Stimulated activated CD8-positive, alpha-beta memory T cell treated with anti-CD3 and anti-CD28 coated beads, Interleukin-7, amount 100 ng/mL, for 1 hour (primary cell): ENCODE results near the gene CCDC175.

Experiments used
- DNase-seq, 2 donors: peaks; one replicate each; pipeline ENCODE4 v3.0.0-alpha.2; 2020; ENCODE audit warnings: low read depth in 2 of 2

The CCDC175 gene

DNA sequence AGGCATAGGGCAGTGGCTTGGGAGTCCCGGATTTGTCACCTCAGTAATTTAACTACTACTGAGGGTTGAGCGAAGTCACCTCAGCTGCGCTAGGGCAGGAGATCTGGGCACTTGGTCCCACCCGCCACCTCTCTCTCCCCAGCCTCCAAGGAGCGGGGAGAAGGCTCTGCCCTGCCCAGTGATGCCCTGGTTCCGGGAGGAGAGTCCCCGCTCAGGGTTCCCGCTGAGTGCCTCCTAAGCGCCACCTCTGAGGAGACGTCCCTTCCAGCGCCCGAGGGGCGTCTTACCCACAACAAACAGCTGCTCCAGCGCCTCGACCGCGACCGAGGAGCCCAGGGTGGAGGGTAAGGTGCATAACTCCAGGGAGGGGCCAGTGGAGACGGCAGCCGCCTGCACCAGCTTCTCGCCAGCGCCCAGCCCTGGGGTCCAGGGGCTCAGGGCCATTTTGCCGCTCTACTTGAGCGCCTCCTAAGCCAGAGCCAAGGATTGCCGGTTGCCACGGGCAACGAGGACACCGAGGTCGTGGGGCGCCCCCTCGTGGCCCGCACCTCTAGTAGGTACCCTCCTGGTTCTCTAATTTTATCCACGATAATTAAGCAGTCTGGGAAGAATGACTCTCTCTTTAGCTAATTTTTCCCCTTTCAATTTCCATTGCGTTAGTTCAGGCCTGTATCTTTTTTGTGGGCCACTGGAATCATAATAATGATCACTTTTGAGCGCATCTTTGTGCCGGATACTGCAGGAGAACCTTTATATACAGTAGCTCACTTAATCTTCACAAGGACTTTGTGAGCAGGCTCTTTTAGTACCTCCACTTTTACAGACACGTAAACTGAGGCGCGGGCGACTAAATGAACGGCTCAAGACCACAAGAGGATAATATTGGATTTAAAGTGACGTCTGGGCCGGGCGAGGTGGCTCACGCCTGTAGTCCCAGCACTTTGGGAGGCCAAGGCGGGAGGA, at the start of gene CCDC175:
Gene CCDC175 (minus strand): TSS at position 481 of the 963 bp plus-strand sequence. CDS start 37 bp downstream, at position 444.
- peak; percentile 52 to 58 for DNase-seq

DNA sequence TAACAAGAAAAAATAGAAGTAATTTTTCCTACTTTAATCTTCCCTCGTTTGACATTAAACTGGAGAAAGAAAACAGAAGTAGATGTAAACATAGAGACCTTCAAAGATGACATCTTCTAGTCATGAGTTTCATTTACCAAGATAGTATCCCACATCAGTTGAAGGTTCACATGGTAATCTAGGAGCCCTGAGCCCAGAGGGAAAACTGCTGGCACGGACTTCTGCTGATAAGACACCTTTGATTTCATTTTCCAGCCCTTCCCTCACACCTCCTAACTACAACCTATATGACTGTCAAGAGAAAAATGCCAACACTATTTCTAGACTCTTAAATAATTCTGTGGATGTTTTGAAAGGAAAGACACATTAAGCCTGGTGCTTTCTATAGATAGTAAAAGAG, 46.0 kb upstream of the CCDC175 start:
- DNase-seq = no peak

DNA sequence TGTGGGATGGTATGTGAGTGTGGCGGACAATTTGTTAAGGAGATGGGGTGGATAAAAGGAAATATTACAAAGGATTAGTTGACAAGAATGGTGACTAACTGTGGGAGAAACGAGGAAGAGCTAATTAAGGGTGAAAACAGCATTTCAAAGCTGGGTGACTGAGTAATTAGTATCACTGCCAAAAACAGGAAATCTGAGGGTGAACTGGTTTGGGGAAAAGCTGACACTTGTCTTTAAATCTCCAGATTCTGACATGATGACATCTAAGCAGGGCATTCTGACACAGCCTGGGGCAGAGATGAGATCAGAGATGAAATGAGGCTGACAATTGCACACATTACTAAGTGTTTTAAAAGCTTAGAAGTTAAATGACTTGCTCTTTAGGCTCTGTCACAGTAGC, 42.4 kb upstream of the CCDC175 start:
- no peak for DNase-seq

DNA sequence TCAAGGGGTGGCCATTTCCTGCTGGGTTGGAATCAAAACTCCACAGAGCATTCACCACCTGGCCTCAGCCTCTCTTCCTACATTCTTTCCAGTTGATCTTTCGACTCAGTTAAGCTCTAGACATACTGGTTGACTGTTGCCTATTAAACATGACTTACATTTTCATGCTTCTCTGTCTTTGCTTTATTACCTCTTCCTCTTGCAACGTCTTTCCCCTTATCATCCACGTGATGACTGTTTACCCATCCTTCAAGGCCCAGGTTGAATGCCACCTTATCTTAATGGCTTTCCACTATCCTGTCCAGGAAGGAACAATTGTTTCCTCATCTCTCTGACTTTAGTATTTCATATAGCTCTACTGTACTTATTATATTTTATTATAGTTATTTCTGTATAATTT, 24.4 kb upstream of the CCDC175 start:
- DNase-seq = no peak

DNA sequence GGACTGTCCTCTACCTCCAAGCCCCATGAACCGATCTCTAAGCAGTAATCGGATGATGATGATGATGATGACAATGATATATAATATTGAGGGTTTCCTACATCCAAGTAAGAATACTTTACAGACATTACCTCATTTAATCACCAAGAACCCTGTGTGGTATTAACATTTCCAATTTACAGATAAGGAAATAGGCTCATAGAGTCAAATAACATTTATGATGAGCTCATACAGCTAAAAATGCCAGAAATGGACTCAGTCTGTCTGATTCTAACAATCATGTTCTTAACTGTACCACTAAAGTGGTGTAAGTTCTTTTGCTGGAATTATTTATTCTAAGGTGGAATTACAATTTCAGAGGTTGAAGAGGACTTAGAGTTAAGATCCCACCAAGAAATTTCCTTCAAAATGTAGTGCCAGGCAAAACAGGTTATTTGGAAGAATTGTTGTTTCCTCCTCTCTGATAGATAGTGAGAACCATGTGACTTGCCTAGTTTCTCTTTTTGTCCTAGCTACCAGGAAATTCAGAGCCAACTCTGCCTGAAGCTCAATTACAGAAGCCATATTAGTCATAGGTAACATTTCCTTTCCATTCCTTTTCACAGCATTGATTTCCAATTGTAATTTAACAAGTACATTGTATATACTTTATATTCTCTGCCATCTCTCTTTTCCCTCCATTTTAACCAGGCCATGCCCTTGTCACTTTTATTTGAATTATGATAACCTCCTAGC, 23.8 kb upstream of the CCDC175 start:
- no peak for DNase-seq

DNA sequence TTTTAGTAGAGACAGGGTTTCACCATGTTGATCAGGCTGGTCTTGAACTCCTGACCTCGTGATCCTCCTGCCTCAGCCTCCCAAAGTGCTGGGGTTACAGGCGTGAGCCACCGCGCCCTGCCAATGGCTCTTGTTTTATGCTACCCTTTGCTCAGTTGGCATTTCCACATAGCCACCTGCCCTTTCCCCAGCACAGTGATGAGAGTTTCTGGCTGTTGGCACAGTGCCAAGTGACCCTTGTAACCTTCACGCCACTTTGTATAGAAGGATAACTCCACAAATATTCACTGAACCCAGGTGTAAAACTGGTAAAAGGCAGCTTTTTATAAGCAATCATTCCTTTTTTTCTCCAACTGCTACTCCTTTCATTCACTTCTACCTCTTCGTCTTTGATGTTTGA, 18.5 kb upstream of the CCDC175 start:
- DNase-seq = no peak

DNA sequence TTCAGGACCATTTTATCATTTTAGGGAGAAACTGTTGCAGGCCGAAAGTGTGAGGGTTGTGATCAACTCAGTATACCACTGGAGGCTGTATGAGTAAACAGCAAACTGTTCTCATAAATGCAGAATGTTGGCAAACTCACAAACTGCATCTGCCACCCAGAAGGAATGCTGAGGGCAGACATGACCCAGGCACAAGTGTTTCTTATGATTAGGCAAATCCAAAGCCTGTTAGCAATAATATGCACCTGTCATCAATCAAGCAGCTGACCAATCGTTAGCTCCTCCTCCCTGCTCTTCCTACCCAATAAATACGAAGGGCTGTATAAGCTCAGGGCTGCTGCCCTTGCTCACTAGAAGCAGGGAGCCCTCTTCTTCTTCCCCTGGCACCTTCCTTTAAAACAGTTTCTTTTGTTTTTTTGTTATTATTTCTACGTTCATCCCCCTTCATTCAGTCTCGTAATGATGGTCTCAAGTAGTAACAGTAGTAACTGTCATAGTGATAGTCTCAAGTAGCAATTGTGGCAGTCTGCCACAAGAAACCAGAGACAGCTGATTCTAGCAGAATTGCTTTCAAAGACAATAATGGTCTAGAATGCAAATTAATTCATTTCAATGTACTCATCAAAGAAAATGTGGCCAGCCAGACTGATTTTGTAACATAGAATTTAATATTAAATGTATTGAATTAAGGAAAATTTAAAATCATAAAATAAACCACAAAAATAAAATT, 15.2 kb upstream of the CCDC175 start:
- DNase-seq = no peak

DNA sequence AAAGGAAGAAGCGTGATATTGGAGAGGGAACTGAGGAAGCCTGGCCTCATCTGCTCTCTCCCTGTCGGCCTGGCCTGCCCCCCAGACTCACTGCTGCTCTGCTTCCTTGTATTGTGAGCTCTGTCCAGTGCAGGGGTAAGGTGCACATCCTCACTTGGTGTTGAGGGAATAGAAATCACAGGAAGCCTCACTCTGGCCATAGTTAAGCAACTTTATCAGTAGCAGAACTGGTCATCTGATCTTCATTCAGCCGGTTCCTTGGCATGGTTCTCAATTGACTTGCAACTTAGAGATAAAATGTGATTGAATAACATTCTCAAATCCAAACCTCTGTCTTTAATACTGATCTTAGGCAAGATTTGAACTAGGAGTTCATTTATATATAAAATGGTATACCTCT, 11.5 kb upstream of the CCDC175 start:
- DNase-seq = no peak

DNA sequence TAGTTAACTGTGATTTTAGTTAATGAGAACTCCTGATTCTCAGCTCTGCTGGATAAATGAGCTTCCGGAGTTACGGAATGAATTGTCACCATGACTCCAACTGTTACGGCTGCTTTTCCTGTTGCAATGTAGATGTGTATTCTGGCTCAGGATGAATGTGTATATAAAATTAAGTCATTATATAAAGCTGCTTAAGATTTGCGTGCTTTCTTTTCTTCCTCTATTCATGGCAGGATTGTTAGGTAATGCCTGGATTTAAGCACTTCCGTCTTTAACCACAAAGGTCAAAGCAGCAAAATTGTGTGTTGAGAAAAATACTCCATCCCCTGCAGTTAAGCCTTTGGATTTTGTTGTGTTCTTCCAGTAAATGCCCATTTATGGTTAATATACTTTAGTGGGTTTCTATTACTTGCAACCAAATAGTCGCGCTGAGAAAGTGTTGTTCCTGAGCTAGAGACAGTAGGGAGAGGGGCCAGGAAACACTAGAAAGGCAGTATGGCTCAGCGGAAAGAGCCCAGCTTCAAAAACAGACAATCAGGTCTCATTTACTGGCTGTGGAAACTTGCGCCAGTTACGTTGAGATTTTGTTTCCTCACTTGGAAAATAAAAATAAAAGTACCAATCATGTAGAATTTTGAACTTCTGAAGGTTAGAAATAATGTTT, 9.4 kb upstream of the CCDC175 start:
- no peak for DNase-seq

DNA sequence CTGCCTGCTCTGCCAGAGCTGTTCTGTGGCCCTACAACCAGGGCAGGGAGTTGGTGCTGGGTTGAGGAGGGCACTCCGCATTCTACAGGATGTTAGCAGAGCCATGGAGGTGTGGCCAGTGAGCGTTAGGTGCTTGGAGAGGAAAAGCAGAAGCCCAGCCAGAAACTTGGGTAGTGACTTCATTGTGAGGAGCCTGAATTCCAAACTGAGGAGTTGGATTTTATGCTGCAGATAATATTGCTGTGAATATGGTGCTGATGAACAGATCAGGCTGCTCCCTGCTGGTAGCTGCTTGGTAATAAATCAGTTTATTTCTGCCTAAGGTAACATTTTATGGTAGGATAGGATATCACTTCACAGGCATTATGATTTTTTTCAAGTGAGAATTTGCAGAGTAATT, 7.1 kb upstream of the CCDC175 start:
- no peak for DNase-seq

DNA sequence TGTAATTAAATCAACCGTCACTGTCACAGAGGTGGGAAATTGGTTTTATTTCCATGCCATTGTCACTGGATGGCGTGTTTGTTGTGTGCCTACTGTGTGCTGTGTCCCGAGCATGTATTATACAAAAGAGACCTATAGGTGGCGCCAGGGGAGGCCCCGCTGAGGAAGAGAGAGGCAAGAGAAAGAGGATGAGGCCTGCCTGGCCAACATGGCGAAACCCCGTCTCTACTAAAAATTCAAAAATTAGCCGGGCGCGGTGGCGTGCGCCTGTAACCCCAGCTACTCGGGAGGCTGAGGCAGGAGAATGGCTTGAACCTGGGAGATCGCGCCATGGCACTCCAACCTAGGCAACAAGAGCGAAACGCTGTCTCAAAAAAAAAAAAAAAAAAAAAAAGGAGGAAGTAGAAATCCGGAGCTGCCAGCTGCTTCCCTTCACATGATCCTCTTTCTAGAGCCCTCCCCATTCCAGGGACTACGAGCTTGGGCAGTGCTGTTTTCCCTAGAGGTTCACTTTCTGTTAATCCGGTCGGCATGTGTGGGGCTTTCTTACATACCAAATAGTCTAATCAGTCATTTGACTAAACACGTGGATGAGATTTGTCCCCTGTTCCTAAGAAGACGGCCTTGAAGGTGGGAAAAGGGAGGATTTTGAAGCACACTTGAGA, 6.4 kb upstream of the CCDC175 start:
- no peak for DNase-seq

DNA sequence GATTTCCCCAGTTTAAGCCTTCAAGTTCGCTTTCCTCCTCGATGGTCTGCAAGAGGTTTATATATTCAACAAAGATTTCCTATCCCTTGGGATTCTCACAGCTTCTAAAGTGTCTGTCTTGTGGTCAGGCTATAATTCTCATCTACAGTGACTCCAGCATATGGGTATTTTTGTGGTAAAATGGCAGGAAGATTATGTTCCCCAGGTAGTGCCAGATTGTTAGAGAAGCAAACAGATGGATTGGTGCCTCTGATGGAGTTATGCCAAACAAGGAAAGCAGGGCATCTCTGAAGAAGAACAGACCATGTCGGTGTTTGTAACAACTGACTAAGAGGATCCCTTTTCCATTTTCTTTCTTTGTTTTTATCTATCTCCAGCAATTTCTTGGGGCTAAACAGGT, 5.5 kb upstream of the CCDC175 start:
- no peak for DNase-seq

DNA sequence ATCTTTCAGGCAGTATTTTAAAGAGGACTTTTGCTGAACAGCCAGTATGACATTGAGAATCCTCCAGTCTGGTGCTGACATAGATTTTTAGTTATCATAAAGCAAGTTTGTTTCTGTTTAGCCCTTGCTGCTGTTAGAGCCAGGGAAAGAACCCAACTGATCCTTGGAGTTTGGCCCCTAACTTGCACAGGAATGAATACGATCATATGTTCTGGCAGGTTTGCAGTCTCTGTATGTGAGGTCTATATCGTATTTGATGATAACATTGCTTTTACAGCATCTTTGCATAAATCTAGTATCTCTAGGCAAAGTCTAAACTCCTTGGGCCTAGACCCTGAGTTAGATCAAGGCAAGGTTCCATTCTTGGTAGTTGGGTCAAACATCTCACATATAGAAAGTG, 4.3 kb upstream of the CCDC175 start:
- DNase-seq = no peak

DNA sequence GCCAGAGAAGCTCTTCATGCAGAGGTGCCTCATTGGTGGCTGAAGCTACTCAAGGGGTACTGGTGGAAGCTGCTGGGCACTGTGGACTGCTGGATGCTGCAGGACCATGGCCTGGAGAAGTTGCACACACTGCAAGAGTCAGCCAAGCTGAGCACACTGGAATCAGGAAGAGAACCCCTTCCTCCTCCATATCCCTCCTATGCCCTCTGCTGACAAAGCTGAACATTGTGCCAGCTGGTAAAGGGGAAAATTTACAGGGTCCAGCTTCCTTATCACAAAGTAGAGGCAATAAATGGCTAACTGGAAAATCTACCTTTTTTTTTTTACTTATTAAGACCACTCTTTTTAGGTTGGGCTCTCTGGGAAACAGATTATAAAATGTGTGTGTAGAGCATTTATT, 6.5 kb downstream of the CCDC175 start:
- DNase-seq = no peak

DNA sequence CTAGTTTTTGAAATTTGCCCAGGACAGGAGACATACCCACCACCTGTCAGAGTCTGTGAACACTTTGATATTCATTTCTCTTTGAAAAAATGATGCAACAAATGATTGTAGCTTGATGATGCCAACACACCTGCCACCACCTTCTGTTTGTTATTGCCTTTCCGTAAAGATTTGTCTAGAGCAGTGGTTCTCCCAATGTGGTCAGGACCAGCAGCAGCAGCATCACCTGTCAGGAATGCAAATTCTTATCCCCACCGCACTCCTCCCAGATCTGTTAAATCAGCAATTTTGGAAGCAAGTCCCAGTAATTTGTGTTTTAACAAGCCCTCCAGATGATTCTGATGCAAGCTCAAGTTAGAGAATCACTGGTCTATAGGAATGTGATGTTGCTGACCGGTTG, 9.9 kb downstream of the CCDC175 start:
- DNase-seq = no peak

DNA sequence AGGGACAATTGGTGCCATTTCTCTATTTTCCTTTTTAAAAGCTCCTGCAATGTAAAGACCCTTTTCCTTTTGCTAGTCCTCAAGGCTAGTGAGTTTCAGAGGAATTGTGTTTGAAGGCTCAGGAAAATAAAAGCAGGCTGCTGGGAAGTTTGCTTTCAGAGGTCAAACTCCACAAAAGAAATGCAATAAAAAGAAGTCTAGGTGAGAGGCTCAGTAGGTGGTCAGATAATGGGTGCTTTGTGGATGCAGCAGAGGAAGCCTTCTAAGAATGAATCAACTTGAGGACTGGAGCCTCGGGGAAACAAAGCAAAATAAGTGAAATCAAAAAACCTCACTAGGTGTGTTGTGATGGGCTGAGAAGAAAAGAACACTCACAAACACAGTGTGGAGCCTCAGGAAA, 10.3 kb downstream of the CCDC175 start:
- DNase-seq = no peak

DNA sequence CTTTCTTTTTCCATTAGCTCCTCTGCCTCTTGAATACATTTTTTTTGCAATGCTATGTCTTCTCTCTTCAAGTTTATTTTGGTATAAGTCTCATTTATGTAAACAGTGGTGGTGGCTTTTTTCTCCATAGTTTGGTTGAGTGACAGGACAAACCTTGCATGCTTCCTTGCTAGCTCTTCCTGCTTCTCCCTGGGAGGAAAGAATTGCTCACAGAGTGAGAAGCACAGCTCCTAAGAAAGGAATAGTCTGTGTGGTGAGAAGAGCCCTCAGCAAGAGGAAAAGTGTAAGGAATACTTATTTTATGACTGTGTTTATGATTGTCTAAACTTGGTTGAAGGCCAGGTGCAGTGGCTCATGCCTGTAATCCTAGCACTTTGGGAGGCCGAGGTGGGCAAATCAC, 11.5 kb downstream of the CCDC175 start:
- DNase-seq = no peak

DNA sequence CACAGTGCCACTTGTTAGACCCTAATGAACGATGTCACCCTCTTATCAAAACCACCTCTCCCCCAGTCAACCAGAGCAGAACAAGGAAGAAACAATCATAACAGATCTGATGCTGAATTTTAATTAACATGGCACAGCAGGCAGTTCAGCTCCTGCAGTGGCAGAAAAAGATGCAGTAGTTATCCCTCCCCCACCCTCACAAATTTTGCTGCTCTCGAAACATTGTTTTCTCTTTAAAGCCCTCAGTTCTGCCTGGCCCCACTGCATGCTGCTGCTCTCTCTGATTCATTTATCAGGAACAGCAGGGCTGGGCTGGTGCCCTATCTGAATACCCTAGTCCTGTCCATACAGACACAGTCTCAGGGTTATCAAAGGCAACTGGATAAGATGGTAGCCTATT, 12.2 kb downstream of the CCDC175 start:
- no peak for DNase-seq

DNA sequence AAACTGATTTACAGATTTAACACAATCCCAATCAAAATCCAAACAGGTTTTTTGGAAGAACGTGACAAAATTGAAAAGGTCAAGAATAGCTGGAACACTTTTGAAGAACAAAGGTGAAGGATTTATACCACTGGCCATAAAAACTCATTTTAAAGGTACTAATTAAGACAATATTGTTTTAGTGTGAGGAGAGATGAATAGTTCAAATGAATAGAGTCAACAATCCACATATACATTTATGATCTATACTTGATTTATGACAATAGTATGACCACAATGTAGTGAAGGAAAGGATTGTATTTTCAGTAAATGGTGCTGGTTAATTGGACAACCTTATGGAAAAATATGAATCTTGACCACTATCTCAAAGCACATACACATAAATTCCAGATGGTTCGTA, 29.3 kb downstream of the CCDC175 start:
- DNase-seq = no peak

DNA sequence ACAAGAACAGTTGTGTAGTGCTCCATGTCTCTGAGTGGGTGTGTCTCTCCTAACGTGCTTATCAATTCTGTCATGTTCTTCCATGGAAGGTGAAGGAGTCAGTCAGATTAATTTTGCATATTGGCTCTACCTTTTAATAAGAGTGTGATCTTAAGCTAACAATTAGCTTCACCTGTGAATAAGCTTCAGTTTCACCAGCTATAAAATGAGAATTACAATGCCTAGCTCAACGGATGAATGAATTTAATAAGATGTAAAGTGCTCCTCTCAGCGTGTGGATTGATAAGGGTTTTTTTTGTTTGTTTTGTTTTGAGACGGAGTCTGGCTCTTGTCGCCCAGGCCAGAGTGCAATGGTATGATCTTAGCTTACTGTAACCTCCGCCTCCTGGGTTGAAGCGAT, 32.7 kb downstream of the CCDC175 start:
- no peak for DNase-seq

DNA sequence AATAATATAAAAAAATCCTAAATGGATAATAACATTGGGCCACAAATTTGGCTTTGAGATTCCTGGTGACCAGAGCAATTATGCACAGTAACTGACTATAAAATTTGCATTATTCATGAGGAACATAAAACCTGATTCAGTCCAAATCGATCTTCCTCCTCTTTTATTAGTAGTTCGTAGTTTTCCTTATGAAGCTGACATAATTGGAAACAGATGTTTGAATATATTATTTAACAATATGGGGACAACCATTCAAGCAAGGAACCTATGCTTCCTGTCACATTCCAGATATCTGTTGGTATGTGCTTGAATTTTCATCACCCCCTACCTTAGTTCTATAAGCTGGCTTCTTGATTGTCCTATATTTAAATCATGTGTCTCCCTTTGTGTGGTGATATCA, 34.9 kb downstream of the CCDC175 start:
- no peak for DNase-seq
